ENCODE data around the gene LGALS7B.
"Not testable (repeated sequence)": the region's sequence is repeated elsewhere in the genome, so short reads cannot be mapped to it uniquely, and the experiment has no call there.

The LGALS7B gene

DNA sequence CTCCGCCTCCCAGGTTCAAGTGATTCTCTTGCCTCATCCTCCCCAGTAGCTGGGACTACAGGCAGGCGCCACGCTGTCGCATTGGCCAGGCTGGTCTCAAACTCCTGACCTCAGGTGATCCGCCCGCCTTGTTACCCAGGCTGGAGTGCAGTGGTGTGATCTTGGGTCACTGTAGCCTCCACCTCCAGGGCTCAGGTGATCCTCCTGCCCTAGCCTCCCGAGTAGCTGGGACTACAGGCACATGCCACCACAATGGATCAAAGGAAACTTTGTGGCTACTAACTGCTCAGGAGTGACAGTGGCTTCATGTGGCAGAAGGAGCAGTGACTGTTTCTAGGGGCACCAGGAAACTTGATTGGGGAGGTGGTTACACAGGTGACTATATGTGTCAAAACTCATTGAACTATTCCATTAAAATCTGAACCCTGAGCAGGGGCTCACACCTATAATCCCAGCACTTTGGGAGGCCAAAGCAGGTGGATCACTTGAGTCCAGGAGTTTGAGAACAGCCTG, 3.8 kb upstream of the LGALS7B start:
- Histone ChIP-seq H3K4me3 (ENCODE audit: low read length) (no peak overlapping the region), H3K79me2 (ENCODE audit: low read length) (no peaks in the 10 kb centered on the region), H2AFZ (ENCODE audit: low read length) (no peak overlapping the region), H3K9me2 (replicated peaks; ENCODE audit: insufficient read depth, low read length) (no peaks in the 10 kb centered on the region), H3K36me3 (replicated peaks; ENCODE audit: insufficient read depth, low read length) (no peaks in the 10 kb centered on the region), H3K27ac (ENCODE audit: low read length) (no peak overlapping the region), H3K4me1 (ENCODE audit: low read length) (no peaks in the 10 kb centered on the region), H3K27me3 (replicated peaks; ENCODE audit: insufficient read depth, low read length) (peaks cover 18% of the 10 kb centered on the region), H4K20me1 (ENCODE audit: insufficient read depth, low read length) (no peaks in the 10 kb centered on the region), H3F3A (ENCODE audit: insufficient read depth, low read length) (no peaks in the 10 kb centered on the region), H3K4me2 (ENCODE audit: low read depth, low read length) (no peak overlapping the region), H3K9ac (ENCODE audit: low read length) (no peak overlapping the region), H3K9me3 (replicated peaks; ENCODE audit: insufficient read depth, low read length) (no peaks in the 10 kb centered on the region)
- TF ChIP-seq, protein P1, sequence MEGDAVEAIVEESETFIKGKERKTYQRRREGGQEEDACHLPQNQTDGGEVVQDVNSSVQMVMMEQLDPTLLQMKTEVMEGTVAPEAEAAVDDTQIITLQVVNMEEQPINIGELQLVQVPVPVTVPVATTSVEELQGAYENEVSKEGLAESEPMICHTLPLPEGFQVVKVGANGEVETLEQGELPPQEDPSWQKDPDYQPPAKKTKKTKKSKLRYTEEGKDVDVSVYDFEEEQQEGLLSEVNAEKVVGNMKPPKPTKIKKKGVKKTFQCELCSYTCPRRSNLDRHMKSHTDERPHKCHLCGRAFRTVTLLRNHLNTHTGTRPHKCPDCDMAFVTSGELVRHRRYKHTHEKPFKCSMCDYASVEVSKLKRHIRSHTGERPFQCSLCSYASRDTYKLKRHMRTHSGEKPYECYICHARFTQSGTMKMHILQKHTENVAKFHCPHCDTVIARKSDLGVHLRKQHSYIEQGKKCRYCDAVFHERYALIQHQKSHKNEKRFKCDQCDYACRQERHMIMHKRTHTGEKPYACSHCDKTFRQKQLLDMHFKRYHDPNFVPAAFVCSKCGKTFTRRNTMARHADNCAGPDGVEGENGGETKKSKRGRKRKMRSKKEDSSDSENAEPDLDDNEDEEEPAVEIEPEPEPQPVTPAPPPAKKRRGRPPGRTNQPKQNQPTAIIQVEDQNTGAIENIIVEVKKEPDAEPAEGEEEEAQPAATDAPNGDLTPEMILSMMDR (IDR thresholded peaks at IDR 0.05; ENCODE audit: low read length): no peak
- no peak for TF ChIP-seq EZH2 (optimal IDR thresholded peaks at IDR 0.05; ENCODE audit: low read depth, low read length)
- TF ChIP-seq EZH2phosphoT487 (IDR thresholded peaks at IDR 0.05; ENCODE audit: low read length): no peak
- no peak for DNase-seq

DNA sequence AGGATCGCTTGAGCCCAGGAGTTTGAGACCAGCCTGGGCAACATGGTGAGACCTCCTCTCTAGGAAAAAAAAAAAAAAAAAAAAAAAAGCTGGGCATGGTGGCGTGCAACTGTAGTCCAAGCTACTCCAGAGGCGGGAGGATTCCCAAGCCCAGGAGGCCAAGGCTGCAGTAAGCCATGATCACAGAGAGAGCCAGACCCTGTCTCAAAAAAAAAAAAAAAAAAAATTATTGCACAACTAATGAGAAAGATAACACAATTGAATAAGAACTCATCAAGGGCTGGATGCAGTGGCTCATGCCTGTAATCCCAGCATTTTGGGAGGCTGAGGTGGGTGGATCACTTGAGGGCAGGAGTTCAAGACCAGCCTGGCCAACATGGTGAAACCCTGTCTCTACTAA, 2.9 kb upstream of the LGALS7B start:
- not testable (repeated sequence) for H3K36me3 ChIP-seq (replicated peaks; ENCODE audit: insufficient read depth, low read length); H3K4me3 ChIP-seq (ENCODE audit: low read length); DNase-seq; H3K4me1 ChIP-seq (ENCODE audit: low read length); H3K9ac ChIP-seq (ENCODE audit: low read length); H4K20me1 ChIP-seq (ENCODE audit: insufficient read depth, low read length); H3F3A ChIP-seq (ENCODE audit: insufficient read depth, low read length); H3K4me2 ChIP-seq (ENCODE audit: low read depth, low read length); H3K9me3 ChIP-seq (replicated peaks; ENCODE audit: insufficient read depth, low read length); H3K79me2 ChIP-seq (ENCODE audit: low read length); H3K27me3 ChIP-seq (replicated peaks; ENCODE audit: insufficient read depth, low read length); H2AFZ ChIP-seq (ENCODE audit: low read length); H3K9me2 ChIP-seq (replicated peaks; ENCODE audit: insufficient read depth, low read length); H3K27ac ChIP-seq (ENCODE audit: low read length)

DNA sequence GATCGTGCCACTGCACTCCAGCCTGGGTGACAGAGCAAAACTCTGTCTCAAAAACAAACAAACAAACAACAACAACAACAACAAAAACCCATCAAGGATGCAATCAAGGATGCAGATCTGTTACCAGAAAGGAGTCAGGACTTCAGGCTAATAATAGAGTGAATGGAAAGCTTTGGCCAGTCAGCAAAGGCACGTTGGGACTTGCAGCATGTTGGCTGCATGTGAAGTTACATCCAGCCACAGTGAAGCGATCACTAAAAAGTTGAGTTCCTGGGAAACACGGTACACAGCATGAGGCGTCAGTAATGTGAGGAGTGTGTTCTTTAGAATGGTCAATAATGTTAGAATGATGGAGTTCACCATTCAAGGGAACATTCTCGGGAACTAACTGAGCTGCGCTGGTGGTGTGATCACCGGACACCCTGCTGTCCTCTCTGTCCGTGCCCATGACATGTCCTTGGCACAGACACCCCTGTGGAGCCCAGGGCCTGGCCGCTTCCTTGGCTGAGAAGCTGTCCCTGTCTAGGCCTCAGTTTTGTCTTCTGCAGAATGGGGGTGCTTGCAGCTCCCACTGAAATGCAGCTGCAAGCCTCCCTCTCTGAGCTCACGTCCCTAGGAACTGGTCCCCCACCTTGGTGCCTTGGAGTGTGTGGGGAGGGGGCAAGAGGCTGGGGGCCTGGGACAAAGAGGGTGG, 2.3 kb upstream of the LGALS7B start:
- Histone ChIP-seq H3K4me1 (ENCODE audit: low read length) (no peaks in the 10 kb centered on the region), H3K4me3 (ENCODE audit: low read length) (no peak overlapping the region), H3K4me2 (ENCODE audit: low read depth, low read length) (no peak overlapping the region), H3K27ac (ENCODE audit: low read length) (no peak overlapping the region), H3K27me3 (replicated peaks; ENCODE audit: insufficient read depth, low read length) (peaks cover 3% of the 10 kb centered on the region), H4K20me1 (ENCODE audit: insufficient read depth, low read length) (no peaks in the 10 kb centered on the region), H2AFZ (ENCODE audit: low read length) (no peak overlapping the region), H3F3A (ENCODE audit: insufficient read depth, low read length) (no peaks in the 10 kb centered on the region), H3K9ac (ENCODE audit: low read length) (no peak overlapping the region), H3K9me3 (replicated peaks; ENCODE audit: insufficient read depth, low read length) (no peaks in the 10 kb centered on the region), H3K36me3 (replicated peaks; ENCODE audit: insufficient read depth, low read length) (no peaks in the 10 kb centered on the region), H3K9me2 (replicated peaks; ENCODE audit: insufficient read depth, low read length) (no peaks in the 10 kb centered on the region), H3K79me2 (ENCODE audit: low read length) (no peaks in the 10 kb centered on the region)
- TF ChIP-seq, protein P1 (IDR thresholded peaks at IDR 0.05; ENCODE audit: low read length): no peak
- no peak for TF ChIP-seq EZH2phosphoT487 (IDR thresholded peaks at IDR 0.05; ENCODE audit: low read length)
- TF ChIP-seq EZH2 (optimal IDR thresholded peaks at IDR 0.05; ENCODE audit: low read depth, low read length): no peak
- DNase-seq: no peak

DNA sequence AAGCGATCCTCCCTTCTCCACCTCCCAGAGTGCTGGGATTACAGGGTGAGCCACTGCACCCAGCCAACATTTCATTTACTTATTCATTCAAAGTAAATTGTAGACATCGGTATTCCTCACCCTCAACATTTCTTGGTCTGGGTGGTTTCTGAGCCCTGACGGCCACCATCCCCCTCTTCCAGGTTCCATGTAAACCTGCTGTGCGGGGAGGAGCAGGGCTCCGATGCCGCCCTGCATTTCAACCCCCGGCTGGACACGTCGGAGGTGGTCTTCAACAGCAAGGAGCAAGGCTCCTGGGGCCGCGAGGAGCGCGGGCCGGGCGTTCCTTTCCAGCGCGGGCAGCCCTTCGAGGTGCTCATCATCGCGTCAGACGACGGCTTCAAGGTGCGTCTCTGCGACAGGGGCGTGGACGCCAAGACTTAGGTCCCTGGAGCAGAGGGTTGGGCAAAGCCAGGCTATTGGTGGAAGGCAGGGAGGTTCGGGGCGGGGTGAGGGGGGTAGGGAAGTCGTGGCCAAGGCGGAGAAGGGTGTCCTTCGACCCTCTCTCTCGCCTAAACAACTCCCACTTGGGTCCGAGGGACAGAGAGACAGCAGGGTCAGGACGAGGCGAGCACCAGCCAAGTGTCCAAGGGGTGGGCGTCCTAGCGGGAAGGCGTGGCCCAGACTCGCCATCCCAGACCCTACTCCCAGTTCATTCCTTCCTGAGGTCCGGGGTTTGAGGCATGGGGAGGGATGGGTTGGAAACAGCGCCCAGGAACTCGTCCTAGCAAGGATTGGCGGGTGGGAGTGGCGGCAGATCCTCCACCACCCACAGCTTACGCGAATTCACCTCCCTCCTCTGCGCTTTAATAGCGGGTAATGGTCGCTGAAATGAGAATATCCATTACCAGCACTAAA, 1.8 kb downstream of the LGALS7B start:
- H3K27ac ChIP-seq (ENCODE audit: low read length); H3K79me2 ChIP-seq (ENCODE audit: low read length); H3K4me2 ChIP-seq (ENCODE audit: low read depth, low read length); H3K9ac ChIP-seq (ENCODE audit: low read length); H3K4me3 ChIP-seq (ENCODE audit: low read length); H3K36me3 ChIP-seq (replicated peaks; ENCODE audit: insufficient read depth, low read length); DNase-seq; H3K9me2 ChIP-seq (replicated peaks; ENCODE audit: insufficient read depth, low read length); H3K4me1 ChIP-seq (ENCODE audit: low read length); H3K9me3 ChIP-seq (replicated peaks; ENCODE audit: insufficient read depth, low read length); H2AFZ ChIP-seq (ENCODE audit: low read length); H3F3A ChIP-seq (ENCODE audit: insufficient read depth, low read length); H4K20me1 ChIP-seq (ENCODE audit: insufficient read depth, low read length): not testable (repeated sequence)
- H3K27me3 ChIP-seq (replicated peaks; ENCODE audit: insufficient read depth, low read length): peaks cover 26% of the 10 kb centered on the region

DNA sequence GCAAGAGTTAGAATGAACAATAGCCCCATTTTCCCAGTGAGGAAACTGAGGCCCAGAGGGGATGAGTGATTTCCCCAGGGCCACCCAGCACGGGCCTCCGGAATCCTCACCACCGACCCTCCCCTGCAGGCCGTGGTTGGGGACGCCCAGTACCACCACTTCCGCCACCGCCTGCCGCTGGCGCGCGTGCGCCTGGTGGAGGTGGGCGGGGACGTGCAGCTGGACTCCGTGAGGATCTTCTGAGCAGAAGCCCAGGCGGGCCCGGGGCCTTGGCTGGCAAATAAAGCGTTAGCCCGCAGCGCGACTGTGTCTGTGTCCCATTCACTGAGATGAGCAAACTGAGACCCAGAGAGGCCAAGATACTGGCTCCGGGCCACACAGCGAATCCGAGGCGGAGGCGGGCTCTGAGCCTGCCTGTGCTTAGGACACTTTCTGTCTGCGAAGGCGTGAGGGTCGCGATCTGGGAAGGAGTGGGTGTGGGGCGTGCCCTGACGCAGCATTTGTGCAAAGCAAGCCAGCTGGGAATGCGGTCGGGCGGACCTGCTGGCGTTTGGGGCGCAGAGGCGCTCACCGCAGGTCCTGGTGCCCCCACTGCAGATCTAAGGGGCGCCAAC, 2.6 kb downstream of the LGALS7B start:
- not testable (repeated sequence) for DNase-seq; H3K4me3 ChIP-seq (ENCODE audit: low read length); H3K9ac ChIP-seq (ENCODE audit: low read length); H3K9me2 ChIP-seq (replicated peaks; ENCODE audit: insufficient read depth, low read length); H3F3A ChIP-seq (ENCODE audit: insufficient read depth, low read length); H2AFZ ChIP-seq (ENCODE audit: low read length); H3K36me3 ChIP-seq (replicated peaks; ENCODE audit: insufficient read depth, low read length); H4K20me1 ChIP-seq (ENCODE audit: insufficient read depth, low read length); H3K4me1 ChIP-seq (ENCODE audit: low read length); H3K27ac ChIP-seq (ENCODE audit: low read length); H3K79me2 ChIP-seq (ENCODE audit: low read length); H3K9me3 ChIP-seq (replicated peaks; ENCODE audit: insufficient read depth, low read length); H3K4me2 ChIP-seq (ENCODE audit: low read depth, low read length)
- H3K27me3 ChIP-seq (replicated peaks; ENCODE audit: insufficient read depth, low read length): peaks cover 31% of the 10 kb centered on the region

Data from MM.1S (cell line).